Progenitor cell of endocrine pancreas (in vitro differentiated cells): ENCODE results near the gene ID2. TPM values are rescaled to one million over a fixed set of nuclear protein-coding genes. Genes with fewer than 3 reads are reported as not detected.

Experiments
- DNase-seq: peaks from one replicate; pipeline ENCODE4 v3.0.0; 2021; ENCODE audit warnings: low spot score; ENCODE audit not compliant: unreplicated experiment
- H3K27ac Mint-ChIP-seq: 2 replicates; pipeline ENCODE4 v1.8.0; 2021; ENCODE audit warnings: mild to moderate bottlenecking, moderate library complexity, mixed read lengths
- H3K27me3 Mint-ChIP-seq: 2 replicates; pipeline ENCODE4 v1.8.0; 2021; ENCODE audit warnings: mixed read lengths
- H3K36me3 Mint-ChIP-seq: 2 replicates; pipeline ENCODE4 v1.8.0; 2022; ENCODE audit warnings: mixed read lengths; ENCODE audit not compliant: insufficient read depth
- H3K4me1 Mint-ChIP-seq: 2 replicates; pipeline ENCODE4 v1.8.0; 2021; ENCODE audit warnings: low read depth, mixed read lengths
- H3K4me3 Mint-ChIP-seq: 2 replicates; pipeline ENCODE4 v1.8.0; 2021; ENCODE audit warnings: low read depth, mild to moderate bottlenecking, moderate library complexity, mixed read lengths
- H3K9me3 Mint-ChIP-seq: 2 replicates; pipeline ENCODE4 v1.8.0; 2021; ENCODE audit warnings: low read depth, mixed read lengths
- total RNA-seq: library from RNA; stranded (reverse); gene quantifications from 2 replicates; pipeline ENCODE4 v1.2.1, GENCODE V29; 2021
- TF ChIP-seq, protein P1 (sequence below): fragments of 200-600 bp; sonication (generic); IDR thresholded peaks from one replicate; pipeline ENCODE4 v1.5.0; 2021; ENCODE audit warnings: antibody characterized with exemption, mild to moderate bottlenecking; ENCODE audit not compliant: unreplicated experiment

The ID2 gene
- total RNA-seq, 1 donor from 2014 or later, result 304 TPM

DNA sequence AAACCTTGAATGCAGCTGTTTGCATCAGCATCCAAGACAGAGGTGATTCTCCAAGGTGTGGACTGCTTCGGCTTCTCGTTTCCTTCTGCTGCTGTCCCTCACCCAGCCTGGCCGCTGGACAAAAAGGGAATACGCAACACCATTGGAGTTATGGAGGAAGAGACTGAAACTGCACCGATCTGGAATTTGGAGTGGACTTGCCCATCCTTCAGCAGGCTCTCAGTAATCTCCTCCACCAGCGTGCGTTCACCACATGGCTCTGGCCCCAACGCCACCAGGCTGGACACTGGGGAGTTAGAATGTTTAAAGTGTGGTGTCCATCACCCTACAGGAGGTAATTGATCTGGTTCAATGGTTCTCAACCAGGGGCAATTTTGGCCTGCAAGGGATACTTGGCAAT, 41.4 kb upstream of the ID2 start:
- TF ChIP-seq, protein P1, sequence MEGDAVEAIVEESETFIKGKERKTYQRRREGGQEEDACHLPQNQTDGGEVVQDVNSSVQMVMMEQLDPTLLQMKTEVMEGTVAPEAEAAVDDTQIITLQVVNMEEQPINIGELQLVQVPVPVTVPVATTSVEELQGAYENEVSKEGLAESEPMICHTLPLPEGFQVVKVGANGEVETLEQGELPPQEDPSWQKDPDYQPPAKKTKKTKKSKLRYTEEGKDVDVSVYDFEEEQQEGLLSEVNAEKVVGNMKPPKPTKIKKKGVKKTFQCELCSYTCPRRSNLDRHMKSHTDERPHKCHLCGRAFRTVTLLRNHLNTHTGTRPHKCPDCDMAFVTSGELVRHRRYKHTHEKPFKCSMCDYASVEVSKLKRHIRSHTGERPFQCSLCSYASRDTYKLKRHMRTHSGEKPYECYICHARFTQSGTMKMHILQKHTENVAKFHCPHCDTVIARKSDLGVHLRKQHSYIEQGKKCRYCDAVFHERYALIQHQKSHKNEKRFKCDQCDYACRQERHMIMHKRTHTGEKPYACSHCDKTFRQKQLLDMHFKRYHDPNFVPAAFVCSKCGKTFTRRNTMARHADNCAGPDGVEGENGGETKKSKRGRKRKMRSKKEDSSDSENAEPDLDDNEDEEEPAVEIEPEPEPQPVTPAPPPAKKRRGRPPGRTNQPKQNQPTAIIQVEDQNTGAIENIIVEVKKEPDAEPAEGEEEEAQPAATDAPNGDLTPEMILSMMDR, result no peak
- Mint-ChIP-seq H3K9me3 (no peaks in the 10 kb centered on the region), H3K36me3 (no peaks in the 10 kb centered on the region), H3K27me3 (no peaks in the 10 kb centered on the region), H3K4me1 (peaks cover 37% of the 10 kb centered on the region), H3K27ac (no peak overlapping the region), H3K4me3 (no peak overlapping the region)
- no peak for DNase-seq

- Mint-ChIP-seq H3K36me3 (no peaks in the 10 kb centered on the region), H3K27me3 (no peaks in the 10 kb centered on the region), H3K9me3 (no peaks in the 10 kb centered on the region), H3K4me3 (no peak overlapping the region), H3K27ac (no peak overlapping the region), H3K4me1 (peaks cover 34% of the 10 kb centered on the region)
- no peak for DNase-seq
- TF ChIP-seq, protein P1, result no peak
Measured at GRCh38 chr2:8641301-8641965, 40.4 kb upstream of the ID2 start.

GRCh38 chr2:8642366-8643068, 39.3 kb upstream of the ID2 start:
- Mint-ChIP-seq H3K9me3 (no peaks in the 10 kb centered on the region), H3K27me3 (no peaks in the 10 kb centered on the region), H3K27ac (no peak overlapping the region), H3K36me3 (no peaks in the 10 kb centered on the region), H3K4me1 (peaks cover 24% of the 10 kb centered on the region), H3K4me3 (no peak overlapping the region)
- TF ChIP-seq, protein P1, result no peak
- DNase-seq, result no peak

DNA sequence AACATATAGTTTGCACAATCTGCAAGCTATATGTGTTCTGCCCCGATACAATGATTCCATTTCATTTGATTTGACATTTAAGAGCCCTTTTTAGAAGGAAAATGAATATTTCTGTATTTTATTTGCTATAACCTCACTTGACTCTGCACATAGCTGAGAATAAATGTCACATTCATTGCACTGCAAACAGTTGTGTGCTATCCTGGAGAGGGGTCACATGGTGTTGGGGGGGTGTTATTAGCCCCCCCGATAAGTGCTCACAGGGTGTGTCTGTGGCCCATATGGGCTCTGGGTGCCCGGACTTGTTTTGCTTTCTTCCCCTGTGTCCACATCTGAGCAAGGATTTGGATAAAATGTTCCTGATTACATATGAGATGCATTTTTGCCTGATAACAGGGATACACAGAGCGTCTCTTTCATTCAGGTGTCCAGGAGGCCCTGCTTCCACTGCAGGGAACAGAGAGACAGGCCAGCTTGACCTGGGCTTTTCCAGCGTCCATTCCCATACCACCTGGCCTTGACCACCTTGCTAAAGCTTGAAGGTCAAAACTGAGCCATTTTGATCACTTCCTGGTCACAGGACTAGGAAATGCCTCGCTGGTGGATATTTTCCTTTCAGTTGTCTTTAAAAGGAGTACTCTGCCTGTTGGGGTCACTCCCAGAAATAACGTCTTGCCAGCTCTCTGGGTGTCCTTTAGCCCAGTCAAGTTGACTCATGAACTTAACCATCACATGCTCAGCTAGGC, 38.4 kb upstream of the ID2 start:
- H3K4me3 Mint-ChIP-seq, result no peak overlapping the region
- H3K36me3 Mint-ChIP-seq, result no peaks in the 10 kb centered on the region
- H3K27me3 Mint-ChIP-seq, result no peaks in the 10 kb centered on the region
- no peaks in the 10 kb centered on the region for H3K9me3 Mint-ChIP-seq
- H3K4me1 Mint-ChIP-seq, result peaks cover 16% of the 10 kb centered on the region
- H3K27ac Mint-ChIP-seq, result no peak overlapping the region
- TF ChIP-seq, protein P1, result no peak
- no peak for DNase-seq

- no peak for DNase-seq
- no peaks in the 10 kb centered on the region for H3K9me3 Mint-ChIP-seq
- no peak overlapping the region for H3K27ac Mint-ChIP-seq
- peaks cover 13% of the 10 kb centered on the region for H3K4me1 Mint-ChIP-seq
- TF ChIP-seq, protein P1, result no peak
- no peaks in the 10 kb centered on the region for H3K36me3 Mint-ChIP-seq
- no peak overlapping the region for H3K4me3 Mint-ChIP-seq
- no peaks in the 10 kb centered on the region for H3K27me3 Mint-ChIP-seq
Measured at GRCh38 chr2:8643996-8644356, 37.9 kb upstream of the ID2 start.
